Measurements from ENCODE around the gene LIN7B. TPM values are rescaled to one million over a fixed set of nuclear protein-coding genes. Genes with fewer than 3 reads are reported as not detected.

LIN7B gene
- total RNA-seq, 1 experiment from 2014 or later = 2.6 TPM

DNA sequence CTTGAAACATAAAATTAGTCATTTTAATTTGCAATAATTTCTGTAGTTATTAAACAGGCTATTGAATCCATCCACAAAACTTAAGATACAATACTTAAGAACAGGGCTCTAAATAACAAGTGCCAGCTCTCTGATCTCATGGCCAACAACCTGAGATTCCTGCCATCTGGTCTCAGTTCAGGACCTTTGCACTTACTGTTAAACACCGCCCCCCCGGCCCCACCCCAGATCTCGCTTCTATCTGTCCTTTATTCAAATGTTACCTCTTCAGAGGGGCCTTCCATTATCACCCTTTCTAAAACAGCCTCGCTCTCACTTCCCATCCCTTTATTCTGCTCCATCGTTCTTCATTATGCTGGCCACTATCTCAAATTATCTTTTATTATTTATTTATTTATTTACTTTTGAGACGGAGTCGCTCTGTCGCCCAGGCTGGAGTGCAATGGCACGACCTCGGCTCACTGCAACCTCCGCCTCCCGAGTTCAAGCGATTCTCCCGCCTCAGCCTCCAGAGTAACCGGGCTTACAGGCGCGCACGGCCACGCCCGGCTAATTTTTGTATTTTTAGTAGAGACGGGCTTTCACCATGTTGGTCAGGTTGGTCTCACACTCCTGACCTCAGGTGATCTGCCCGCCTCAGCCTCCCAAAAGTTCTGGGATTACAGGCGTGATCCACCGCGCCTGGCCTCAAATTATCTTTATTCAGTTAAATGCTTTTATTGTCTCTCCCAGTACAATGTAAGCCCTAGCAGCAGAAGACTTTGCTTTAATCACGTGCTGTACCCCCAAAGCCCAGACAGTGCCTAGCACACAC lies 29.8 kb upstream of the LIN7B start:
- ChIA-PET POLR2A (interaction anchor here (0.7 to 1.0 kb wide), 3 partner anchors 11 to 465 kb away, joined by 3 to 4 read pairs (median 3); partner anchors contain the start of gene SPHK2), CTCF (interaction anchor here (1.4 to 2.0 kb wide), 2 partner anchors 10 to 13 kb away, joined by 4 to 8 read pairs; no protein-coding TSS in a partner anchor)
- TF ChIP-seq, protein P1, sequence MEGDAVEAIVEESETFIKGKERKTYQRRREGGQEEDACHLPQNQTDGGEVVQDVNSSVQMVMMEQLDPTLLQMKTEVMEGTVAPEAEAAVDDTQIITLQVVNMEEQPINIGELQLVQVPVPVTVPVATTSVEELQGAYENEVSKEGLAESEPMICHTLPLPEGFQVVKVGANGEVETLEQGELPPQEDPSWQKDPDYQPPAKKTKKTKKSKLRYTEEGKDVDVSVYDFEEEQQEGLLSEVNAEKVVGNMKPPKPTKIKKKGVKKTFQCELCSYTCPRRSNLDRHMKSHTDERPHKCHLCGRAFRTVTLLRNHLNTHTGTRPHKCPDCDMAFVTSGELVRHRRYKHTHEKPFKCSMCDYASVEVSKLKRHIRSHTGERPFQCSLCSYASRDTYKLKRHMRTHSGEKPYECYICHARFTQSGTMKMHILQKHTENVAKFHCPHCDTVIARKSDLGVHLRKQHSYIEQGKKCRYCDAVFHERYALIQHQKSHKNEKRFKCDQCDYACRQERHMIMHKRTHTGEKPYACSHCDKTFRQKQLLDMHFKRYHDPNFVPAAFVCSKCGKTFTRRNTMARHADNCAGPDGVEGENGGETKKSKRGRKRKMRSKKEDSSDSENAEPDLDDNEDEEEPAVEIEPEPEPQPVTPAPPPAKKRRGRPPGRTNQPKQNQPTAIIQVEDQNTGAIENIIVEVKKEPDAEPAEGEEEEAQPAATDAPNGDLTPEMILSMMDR (IDR thresholded peaks at IDR 0.05; ENCODE audit: unreplicated experiment) = no peak
- Mint-ChIP-seq H3K4me1 (ENCODE audit: insufficient read depth, unreplicated experiment) (peaks cover 17% of the 10 kb centered on the region), H3K27ac (ENCODE audit: low read depth, unreplicated experiment) (peak overlapping the region; percentile 95), H3K9me3 (ENCODE audit: unreplicated experiment) (no peaks in the 10 kb centered on the region), H3K36me3 (ENCODE audit: insufficient read depth, unreplicated experiment) (peaks cover 24% of the 10 kb centered on the region), H3K4me3 (ENCODE audit: unreplicated experiment) (peak overlapping the region; percentile 97), H3K27me3 (ENCODE audit: insufficient read depth, unreplicated experiment) (no peaks in the 10 kb centered on the region)
- no TSS peak for BruUV-seq (replicated peaks)
- intact Hi-C loops (cut with micrococcal nuclease) = no loop called here
- no peak for DNase-seq (ENCODE audit: unreplicated experiment)

DNA sequence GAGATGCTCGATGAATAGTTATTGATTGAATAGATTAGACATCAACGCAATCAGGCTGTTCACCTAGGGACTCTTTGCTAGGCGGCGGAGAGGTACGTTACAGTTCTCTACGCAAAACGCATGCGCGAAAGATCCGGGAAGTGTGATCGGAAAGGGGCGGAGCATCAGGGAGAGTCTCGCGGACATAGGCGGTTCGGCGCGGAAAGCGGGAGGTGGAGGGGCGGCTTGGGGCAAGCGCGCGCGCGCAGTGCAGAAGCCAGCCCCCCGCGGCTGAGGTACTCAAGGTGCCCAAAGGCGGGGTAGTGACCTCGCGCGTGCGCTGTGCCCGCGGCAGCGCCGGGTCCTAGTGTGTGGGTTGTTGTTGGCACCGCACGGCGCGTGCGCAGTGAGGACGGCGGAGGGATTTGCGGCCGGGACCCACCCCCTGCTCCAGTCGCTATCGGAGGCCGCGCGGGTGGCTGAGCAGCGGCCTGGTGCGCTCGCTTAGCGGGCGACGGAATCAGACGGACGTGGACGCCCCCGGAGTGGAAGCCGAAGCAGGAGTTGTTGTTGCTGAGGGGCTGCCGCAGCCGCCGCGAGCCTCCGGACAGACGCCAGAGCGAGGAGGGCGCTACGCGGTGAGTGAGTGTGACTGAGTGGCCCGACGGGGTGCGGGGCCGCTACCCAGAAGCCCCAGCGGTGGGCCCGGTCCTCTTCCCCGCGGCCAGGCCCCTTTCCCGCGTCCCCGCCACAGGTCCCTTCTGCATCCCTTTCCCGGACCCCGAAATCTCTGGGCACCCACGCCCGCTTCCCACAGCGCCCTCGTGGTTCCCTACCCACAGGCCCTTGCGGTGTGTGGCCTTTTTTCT lies 28.9 kb upstream of the LIN7B start, which contains the start of gene SNRNP70:
SNRNP70 (plus strand) TSS at position 432 of the 848 bp plus-strand sequence. CDS start 964 bp downstream, outside the sequence.
- intact Hi-C loops (cut with micrococcal nuclease) = no loop called here
- H3K27me3 Mint-ChIP-seq (ENCODE audit: insufficient read depth, unreplicated experiment) = no peaks in the 10 kb centered on the region
- no TSS peak for BruUV-seq (replicated peaks)
- DNase-seq (ENCODE audit: unreplicated experiment) = peak; percentile 99
- ChIA-PET POLR2A (interaction anchor here (1.5 to 2.4 kb wide), 3 partner anchors 13 to 30 kb away, joined by 3 to 8 read pairs (median 8); partner anchors contain the start of gene LIN7B), CTCF (interaction anchor here (1.6 to 3.9 kb wide), 3 partner anchors 13 to 112 kb away, joined by 3 to 28 read pairs (median 3); no protein-coding TSS in a partner anchor)
- peak within 1 kb of the TSS; percentile 97 for H3K4me3 Mint-ChIP-seq (ENCODE audit: unreplicated experiment)
- no peaks in the 10 kb centered on the region for H3K9me3 Mint-ChIP-seq (ENCODE audit: unreplicated experiment)
- H3K4me1 Mint-ChIP-seq (ENCODE audit: insufficient read depth, unreplicated experiment) = peaks cover 17% of the 10 kb centered on the region
- TF ChIP-seq, protein P1 (IDR thresholded peaks at IDR 0.05; ENCODE audit: unreplicated experiment) = no peak
- H3K36me3 Mint-ChIP-seq (ENCODE audit: insufficient read depth, unreplicated experiment) = peaks cover 32% of the 10 kb centered on the region
- H3K27ac Mint-ChIP-seq (ENCODE audit: low read depth, unreplicated experiment) = peak within 1 kb of the TSS; percentile 95

- no peaks in the 10 kb centered on the region for H3K27me3 Mint-ChIP-seq (ENCODE audit: insufficient read depth, unreplicated experiment)
- peak overlapping the region; percentile 95 for H3K27ac Mint-ChIP-seq (ENCODE audit: low read depth, unreplicated experiment)
- ChIA-PET CTCF (interaction anchor here (0.6 to 3.9 kb wide), 6 partner anchors 13 to 581 kb away, joined by 3 to 28 read pairs (median 4); no protein-coding TSS in a partner anchor), POLR2A (interaction anchor here (0.6 to 2.4 kb wide), 7 partner anchors 12 to 113 kb away, joined by 3 to 8 read pairs (median 5); partner anchors contain the start of genes GYS1 and LIN7B)
- intact Hi-C loops (cut with micrococcal nuclease) = no loop called here
- TF ChIP-seq, protein P1 (IDR thresholded peaks at IDR 0.05; ENCODE audit: unreplicated experiment) = no peak
- DNase-seq (ENCODE audit: unreplicated experiment) = no peak
- H3K4me1 Mint-ChIP-seq (ENCODE audit: insufficient read depth, unreplicated experiment) = peaks cover 17% of the 10 kb centered on the region
- peaks cover 39% of the 10 kb centered on the region for H3K36me3 Mint-ChIP-seq (ENCODE audit: insufficient read depth, unreplicated experiment)
- peak overlapping the region; percentile 97 for H3K4me3 Mint-ChIP-seq (ENCODE audit: unreplicated experiment)
- no TSS peak for BruUV-seq (replicated peaks)
- H3K9me3 Mint-ChIP-seq (ENCODE audit: unreplicated experiment) = no peaks in the 10 kb centered on the region
Observed at GRCh38 chr19:49085868-49086232, 28.3 kb upstream of the LIN7B start.

Measured in MCF 10A (cell line).